ENCODE results near the gene CTNND2. TPM values are rescaled to one million over a fixed set of nuclear protein-coding genes. Genes with fewer than 3 reads are reported as not detected.

Gene CTNND2
- polyA plus RNA-seq, 1 of the 3 experiments (the other 2 are of a cell fraction), result not detected

DNA sequence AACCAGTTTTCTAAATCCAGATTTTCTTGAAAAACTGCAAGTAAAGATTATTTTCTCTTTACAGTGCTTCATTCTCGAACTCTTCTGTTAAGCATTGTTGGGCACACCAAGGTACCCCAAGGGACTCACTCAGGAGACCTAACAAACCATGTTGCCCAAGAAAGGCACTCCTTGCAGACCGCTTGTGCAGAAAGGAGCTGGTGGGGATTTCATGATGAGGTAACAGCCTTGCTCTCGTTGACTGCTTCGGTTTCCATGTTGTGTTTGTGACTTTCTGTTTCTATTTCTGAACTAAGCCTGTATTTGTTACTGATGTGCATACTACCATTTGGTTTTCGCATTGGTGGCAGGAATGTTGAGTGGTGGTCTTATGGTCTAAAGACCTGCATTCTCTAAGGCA, 876.6 kb downstream of the CTNND2 start:
- Histone ChIP-seq H3K4me3 (ENCODE audit: low read depth in 2 of 2, low read length in 1 of 2) (no peak overlapping the region), H4K20me1 (ENCODE audit: insufficient read depth) (no peaks in the 10 kb centered on the region), H3K9me2 (no peaks in the 10 kb centered on the region), H3K4me1 (ENCODE audit: control insufficient read depth in 1 of 2, insufficient read depth in 2 of 2, low read depth in 1 of 2, low read length in 1 of 2) (no peaks in the 10 kb centered on the region), H3K27me3 (ENCODE audit: insufficient read depth) (no peaks in the 10 kb centered on the region), H3K9ac (no peak overlapping the region), H3K9me3 (no peaks in the 10 kb centered on the region), H3K4me2 (no peak overlapping the region), H3K79me2 (ENCODE audit: insufficient read depth) (no peaks in the 10 kb centered on the region), H3F3A (replicated peaks; ENCODE audit: insufficient read depth) (no peaks in the 10 kb centered on the region), H3K36me3 (replicated peaks in 1 of 2; ENCODE audit: control insufficient read depth in 1 of 2, insufficient read depth in 2 of 2, low read length in 1 of 2) (no peaks in the 10 kb centered on the region), H3K27ac (ENCODE audit: low read depth in 2 of 2, low read length in 1 of 2) (no peak overlapping the region), H2AFZ (ENCODE audit: low read depth) (no peak overlapping the region)
- 9% methylated on average over 5 of the region's 5 CpGs for WGBS (ENCODE audit: low lambda C conversion rate)
- ChIA-PET POLR2A (no interaction called here), CTCF (no interaction called here)
- no peak for TF ChIP-seq TCF12 (IDR thresholded peaks at IDR 0.05)
- TF ChIP-seq, protein P1, sequence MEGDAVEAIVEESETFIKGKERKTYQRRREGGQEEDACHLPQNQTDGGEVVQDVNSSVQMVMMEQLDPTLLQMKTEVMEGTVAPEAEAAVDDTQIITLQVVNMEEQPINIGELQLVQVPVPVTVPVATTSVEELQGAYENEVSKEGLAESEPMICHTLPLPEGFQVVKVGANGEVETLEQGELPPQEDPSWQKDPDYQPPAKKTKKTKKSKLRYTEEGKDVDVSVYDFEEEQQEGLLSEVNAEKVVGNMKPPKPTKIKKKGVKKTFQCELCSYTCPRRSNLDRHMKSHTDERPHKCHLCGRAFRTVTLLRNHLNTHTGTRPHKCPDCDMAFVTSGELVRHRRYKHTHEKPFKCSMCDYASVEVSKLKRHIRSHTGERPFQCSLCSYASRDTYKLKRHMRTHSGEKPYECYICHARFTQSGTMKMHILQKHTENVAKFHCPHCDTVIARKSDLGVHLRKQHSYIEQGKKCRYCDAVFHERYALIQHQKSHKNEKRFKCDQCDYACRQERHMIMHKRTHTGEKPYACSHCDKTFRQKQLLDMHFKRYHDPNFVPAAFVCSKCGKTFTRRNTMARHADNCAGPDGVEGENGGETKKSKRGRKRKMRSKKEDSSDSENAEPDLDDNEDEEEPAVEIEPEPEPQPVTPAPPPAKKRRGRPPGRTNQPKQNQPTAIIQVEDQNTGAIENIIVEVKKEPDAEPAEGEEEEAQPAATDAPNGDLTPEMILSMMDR (IDR thresholded peaks at IDR 0.05), result no peak
- no peak for TF ChIP-seq FOSL2 (IDR thresholded peaks at IDR 0.05; ENCODE audit: borderline replicate concordance, low read depth)
- no peak for TF ChIP-seq RXRA (IDR thresholded peaks at IDR 0.05; ENCODE audit: borderline replicate concordance, low read depth)
- TF ChIP-seq FOXM1 (IDR thresholded peaks at IDR 0.05; ENCODE audit: low read depth), result no peak
- no peak for TF ChIP-seq YY1 (IDR thresholded peaks at IDR 0.05; ENCODE audit: low read depth)
- no peak for TF ChIP-seq SMC3 (IDR thresholded peaks at IDR 0.05; ENCODE audit: low read depth, low read length)
- TF ChIP-seq EZH2phosphoT487 (IDR thresholded peaks at IDR 0.05; ENCODE audit: borderline replicate concordance, low read depth), result no peak
- TF ChIP-seq CHD2 (IDR thresholded peaks at IDR 0.05; ENCODE audit: low read length, partially characterized antibody), result no peak
- no peak for TF ChIP-seq GATA2 (CRISPR knock-in tag; IDR thresholded peaks at IDR 0.05)
- no peak for TF ChIP-seq JUND (IDR thresholded peaks at IDR 0.05)
- TF ChIP-seq, protein P2, sequence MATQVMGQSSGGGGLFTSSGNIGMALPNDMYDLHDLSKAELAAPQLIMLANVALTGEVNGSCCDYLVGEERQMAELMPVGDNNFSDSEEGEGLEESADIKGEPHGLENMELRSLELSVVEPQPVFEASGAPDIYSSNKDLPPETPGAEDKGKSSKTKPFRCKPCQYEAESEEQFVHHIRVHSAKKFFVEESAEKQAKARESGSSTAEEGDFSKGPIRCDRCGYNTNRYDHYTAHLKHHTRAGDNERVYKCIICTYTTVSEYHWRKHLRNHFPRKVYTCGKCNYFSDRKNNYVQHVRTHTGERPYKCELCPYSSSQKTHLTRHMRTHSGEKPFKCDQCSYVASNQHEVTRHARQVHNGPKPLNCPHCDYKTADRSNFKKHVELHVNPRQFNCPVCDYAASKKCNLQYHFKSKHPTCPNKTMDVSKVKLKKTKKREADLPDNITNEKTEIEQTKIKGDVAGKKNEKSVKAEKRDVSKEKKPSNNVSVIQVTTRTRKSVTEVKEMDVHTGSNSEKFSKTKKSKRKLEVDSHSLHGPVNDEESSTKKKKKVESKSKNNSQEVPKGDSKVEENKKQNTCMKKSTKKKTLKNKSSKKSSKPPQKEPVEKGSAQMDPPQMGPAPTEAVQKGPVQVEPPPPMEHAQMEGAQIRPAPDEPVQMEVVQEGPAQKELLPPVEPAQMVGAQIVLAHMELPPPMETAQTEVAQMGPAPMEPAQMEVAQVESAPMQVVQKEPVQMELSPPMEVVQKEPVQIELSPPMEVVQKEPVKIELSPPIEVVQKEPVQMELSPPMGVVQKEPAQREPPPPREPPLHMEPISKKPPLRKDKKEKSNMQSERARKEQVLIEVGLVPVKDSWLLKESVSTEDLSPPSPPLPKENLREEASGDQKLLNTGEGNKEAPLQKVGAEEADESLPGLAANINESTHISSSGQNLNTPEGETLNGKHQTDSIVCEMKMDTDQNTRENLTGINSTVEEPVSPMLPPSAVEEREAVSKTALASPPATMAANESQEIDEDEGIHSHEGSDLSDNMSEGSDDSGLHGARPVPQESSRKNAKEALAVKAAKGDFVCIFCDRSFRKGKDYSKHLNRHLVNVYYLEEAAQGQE (IDR thresholded peaks at IDR 0.05; ENCODE audit: low read depth, low read length), result no peak
- TF ChIP-seq RCOR1 (IDR thresholded peaks at IDR 0.05; ENCODE audit: low read length), result no peak
- TF ChIP-seq GABPA (IDR thresholded peaks at IDR 0.05; ENCODE audit: low read depth), result no peak
- no peak for TF ChIP-seq FOXJ3 (CRISPR knock-in tag; IDR thresholded peaks at IDR 0.05)
- TF ChIP-seq, protein P3, sequence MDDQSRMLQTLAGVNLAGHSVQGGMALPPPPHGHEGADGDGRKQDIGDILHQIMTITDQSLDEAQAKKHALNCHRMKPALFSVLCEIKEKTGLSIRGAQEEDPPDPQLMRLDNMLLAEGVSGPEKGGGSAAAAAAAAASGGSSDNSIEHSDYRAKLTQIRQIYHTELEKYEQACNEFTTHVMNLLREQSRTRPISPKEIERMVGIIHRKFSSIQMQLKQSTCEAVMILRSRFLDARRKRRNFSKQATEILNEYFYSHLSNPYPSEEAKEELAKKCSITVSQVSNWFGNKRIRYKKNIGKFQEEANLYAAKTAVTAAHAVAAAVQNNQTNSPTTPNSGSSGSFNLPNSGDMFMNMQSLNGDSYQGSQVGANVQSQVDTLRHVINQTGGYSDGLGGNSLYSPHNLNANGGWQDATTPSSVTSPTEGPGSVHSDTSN (IDR thresholded peaks at IDR 0.05), result no peak
- no peak for TF ChIP-seq TEAD4 (IDR thresholded peaks at IDR 0.05; ENCODE audit: borderline replicate concordance, insufficient read depth)
- TF ChIP-seq MXI1 (IDR thresholded peaks at IDR 0.05; ENCODE audit: low read depth, low read length), result no peak
- TF ChIP-seq TAF1 (IDR thresholded peaks at IDR 0.05; ENCODE audit: borderline replicate concordance, low read depth, low read length), result no peak
- no peak for TF ChIP-seq RFX5 (IDR thresholded peaks at IDR 0.05; ENCODE audit: low read length)
- no peak for DNase-seq

Data from SK-N-SH (cell line).